BE2C (cell line): ENCODE measurements around the gene SLC2A14.
"Not testable (repeated sequence)": the region's sequence is repeated elsewhere in the genome, so short reads cannot be mapped to it uniquely, and the experiment has no call there.

Experiments
- DNase-seq: peaks from one replicate; pipeline ENCODE4 v3.0.0-alpha.2; 2020
- H3K27me3 ChIP-seq: fragments of 250-450 bp; sonication (Bioruptor Pico); 2 replicates; pipeline ENCODE4 v1.5.1; 2020; ENCODE audit warnings: mild to moderate bottlenecking
- H3K36me3 ChIP-seq: fragments of 250-450 bp; sonication (Bioruptor Pico); 2 replicates; pipeline ENCODE4 v1.5.1; 2020; ENCODE audit warnings: mild to moderate bottlenecking
- H3K4me1 ChIP-seq: fragments of 250-450 bp; sonication (Bioruptor Pico); 2 replicates; pipeline ENCODE4 v1.5.1; 2020
- H3K4me3 ChIP-seq: 2 replicates; pipeline ENCODE4 v1.5.1; 2011; ENCODE audit warnings: low read depth, low read length
- H3K9me3 ChIP-seq: fragments of 250-450 bp; sonication (Bioruptor Pico); 2 replicates; pipeline ENCODE4 v1.5.1; 2020
- TF ChIP-seq, protein P1 (sequence below): IDR thresholded peaks from 2 replicates; pipeline ENCODE4 v1.5.1; 2012; ENCODE audit warnings: mild to moderate bottlenecking, low read depth, low read length

The SLC2A14 gene

DNA sequence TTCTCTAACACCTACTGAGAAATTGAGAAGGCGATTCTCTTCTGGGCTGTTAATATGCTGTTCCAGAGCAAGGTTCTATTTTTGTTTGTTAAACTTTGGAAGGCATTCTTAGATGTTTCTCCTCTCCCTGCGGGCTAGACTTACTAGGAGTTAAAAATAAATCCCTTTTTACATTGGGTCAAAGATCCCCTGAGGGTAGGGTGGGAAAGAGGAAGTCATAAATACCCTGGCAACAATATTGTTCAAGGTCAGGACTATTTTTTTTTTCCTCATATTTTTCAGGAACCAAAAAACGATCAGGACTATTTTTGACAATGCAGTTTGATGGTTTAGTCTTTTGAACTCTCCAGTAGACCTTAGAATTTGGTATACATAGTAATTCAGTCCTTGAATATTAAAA, 12.0 kb upstream of the SLC2A14 start:
- no peak overlapping the region for H3K4me3 ChIP-seq
- no peaks in the 10 kb centered on the region for H3K4me1 ChIP-seq
- TF ChIP-seq, protein P1, sequence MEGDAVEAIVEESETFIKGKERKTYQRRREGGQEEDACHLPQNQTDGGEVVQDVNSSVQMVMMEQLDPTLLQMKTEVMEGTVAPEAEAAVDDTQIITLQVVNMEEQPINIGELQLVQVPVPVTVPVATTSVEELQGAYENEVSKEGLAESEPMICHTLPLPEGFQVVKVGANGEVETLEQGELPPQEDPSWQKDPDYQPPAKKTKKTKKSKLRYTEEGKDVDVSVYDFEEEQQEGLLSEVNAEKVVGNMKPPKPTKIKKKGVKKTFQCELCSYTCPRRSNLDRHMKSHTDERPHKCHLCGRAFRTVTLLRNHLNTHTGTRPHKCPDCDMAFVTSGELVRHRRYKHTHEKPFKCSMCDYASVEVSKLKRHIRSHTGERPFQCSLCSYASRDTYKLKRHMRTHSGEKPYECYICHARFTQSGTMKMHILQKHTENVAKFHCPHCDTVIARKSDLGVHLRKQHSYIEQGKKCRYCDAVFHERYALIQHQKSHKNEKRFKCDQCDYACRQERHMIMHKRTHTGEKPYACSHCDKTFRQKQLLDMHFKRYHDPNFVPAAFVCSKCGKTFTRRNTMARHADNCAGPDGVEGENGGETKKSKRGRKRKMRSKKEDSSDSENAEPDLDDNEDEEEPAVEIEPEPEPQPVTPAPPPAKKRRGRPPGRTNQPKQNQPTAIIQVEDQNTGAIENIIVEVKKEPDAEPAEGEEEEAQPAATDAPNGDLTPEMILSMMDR, result no peak
- H3K27me3 ChIP-seq, result no peaks in the 10 kb centered on the region
- DNase-seq, result no peak
- no peaks in the 10 kb centered on the region for H3K9me3 ChIP-seq
- H3K36me3 ChIP-seq, result no peaks in the 10 kb centered on the region

DNA sequence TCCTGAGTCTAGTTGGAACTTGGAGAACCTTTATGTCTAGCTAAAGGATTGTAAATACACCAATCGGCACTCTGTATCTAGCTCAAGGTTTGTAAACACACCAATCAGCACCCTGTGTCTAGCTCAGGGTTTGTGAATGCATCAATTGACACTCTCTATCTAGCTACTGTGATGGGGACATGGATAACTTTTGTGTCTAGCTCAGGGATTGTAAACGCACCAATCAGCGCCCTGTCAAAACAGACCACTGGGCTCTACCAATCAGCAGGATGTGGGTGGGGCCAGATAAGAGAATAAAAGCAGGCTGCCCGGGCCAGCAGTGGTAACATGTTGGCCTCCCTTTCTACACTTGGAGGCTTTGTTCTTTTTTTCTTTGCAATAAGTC, 9.0 kb upstream of the SLC2A14 start:
- not testable (repeated sequence) for DNase-seq, H3K9me3 ChIP-seq, H3K4me3 ChIP-seq, H3K27me3 ChIP-seq, H3K36me3 ChIP-seq, H3K4me1 ChIP-seq

DNA sequence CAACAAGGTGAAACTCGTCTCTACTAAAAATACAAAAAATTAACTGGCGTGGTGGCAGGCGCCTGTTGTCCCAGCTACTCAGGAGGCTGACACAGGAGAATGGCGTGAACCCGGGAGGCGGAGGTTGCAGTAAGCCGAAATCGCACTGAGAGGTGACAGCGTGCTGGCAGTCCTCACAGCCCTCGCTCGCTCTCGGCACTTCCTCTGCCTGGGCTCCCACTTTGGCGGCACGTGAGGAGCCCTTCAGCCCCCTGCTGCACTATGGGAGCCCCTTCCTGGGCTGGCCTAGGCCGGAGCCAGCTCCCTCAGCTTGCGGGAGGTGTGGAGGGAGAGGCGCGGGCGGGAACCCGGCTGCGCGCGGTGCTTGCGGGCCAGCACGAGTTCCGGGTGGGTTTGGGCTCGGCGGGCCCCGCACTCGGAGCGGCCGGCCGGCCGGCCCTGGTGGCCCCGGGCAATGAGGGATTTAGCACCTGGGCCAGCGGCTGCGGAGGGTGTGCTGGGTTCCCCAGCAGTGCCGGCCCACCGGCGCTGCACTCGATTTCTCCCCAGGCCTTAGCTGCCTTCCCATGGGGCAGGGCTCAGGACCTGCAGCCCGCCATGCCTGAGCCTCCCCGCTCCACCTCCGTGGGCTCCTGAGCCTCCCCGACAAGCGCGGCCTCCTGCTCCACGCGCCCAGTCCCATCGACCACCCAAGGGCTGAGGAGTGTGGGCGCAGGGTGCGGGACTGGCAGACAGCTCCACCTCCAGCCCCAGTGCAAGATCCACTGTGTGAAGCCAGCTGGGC, 8.4 kb upstream of the SLC2A14 start:
- H3K4me3 ChIP-seq, DNase-seq, H3K9me3 ChIP-seq, H3K36me3 ChIP-seq, H3K4me1 ChIP-seq, H3K27me3 ChIP-seq: not testable (repeated sequence)

DNA sequence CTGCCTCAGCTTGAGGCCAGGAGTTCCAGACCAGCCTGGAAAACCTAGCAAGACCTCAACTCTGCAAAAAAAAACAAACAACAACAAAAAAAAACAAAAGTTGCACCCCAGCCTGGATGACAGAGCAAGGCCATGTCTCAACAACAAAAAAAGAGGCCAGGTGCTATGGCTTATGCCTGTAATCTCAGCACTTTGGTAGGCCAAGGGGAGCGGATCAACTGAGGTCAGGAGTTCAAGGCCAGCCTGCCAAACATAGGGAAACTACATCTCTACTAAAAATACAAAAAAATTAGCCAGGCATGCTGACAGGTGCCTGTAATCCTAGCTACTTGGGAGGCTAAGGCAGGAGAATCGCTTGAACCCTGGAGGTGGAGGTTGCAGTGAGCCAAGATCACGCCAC, 6.5 kb upstream of the SLC2A14 start:
- H3K36me3 ChIP-seq, result no peaks in the 10 kb centered on the region
- no peaks in the 10 kb centered on the region for H3K4me1 ChIP-seq
- H3K4me3 ChIP-seq, result no peak overlapping the region
- no peak for DNase-seq
- TF ChIP-seq, protein P1, result no peak
- H3K27me3 ChIP-seq, result no peaks in the 10 kb centered on the region
- no peaks in the 10 kb centered on the region for H3K9me3 ChIP-seq

DNA sequence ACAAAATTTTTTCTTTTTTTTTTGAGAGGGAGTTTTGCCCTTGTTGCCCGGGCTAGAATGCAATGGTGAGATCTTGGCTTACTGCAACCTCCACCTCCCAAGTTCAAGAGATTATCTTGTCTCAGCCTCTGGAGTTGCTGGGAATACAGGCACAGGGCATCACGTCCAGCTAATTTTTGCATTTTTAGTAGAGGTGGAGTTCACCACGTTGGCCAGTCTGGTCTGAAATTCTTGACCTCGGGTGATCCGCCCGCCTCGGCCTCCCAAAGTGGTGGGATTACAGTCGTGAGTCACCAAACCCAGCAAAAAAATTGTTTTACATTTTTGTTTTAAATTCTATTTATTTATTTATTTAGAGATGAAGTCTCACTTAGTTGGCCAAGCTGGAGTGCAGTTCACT, 4.7 kb upstream of the SLC2A14 start:
- Histone ChIP-seq H3K9me3 (no peaks in the 10 kb centered on the region), H3K27me3 (no peaks in the 10 kb centered on the region), H3K4me3 (no peak overlapping the region), H3K36me3 (no peaks in the 10 kb centered on the region), H3K4me1 (no peaks in the 10 kb centered on the region)
- DNase-seq, result no peak
- TF ChIP-seq, protein P1, result no peak

DNA sequence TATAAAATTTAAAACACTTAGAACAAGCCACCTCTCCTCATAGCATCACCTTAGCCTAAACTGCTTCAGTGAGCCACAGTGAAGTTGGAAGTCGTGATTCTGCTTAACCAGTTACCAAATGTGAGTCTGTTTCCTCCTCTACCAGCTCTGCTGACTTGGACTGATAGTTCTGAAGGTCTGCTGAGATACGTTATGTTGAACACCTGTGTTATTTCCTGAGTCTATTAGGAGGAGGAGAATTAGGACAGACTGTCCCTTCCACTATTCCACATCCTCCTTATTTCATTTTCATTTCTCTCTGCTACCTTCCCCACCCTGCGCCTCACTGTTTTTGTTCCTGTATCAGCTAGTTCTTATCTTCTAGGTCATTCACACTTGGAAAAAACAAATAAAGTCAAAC, 2.4 kb downstream of the SLC2A14 start:
- H3K9me3 ChIP-seq, result no peaks in the 10 kb centered on the region
- no peak overlapping the region for H3K4me3 ChIP-seq
- DNase-seq, result no peak
- no peaks in the 10 kb centered on the region for H3K36me3 ChIP-seq
- no peaks in the 10 kb centered on the region for H3K4me1 ChIP-seq
- H3K27me3 ChIP-seq, result no peaks in the 10 kb centered on the region
- TF ChIP-seq, protein P1, result no peak

DNA sequence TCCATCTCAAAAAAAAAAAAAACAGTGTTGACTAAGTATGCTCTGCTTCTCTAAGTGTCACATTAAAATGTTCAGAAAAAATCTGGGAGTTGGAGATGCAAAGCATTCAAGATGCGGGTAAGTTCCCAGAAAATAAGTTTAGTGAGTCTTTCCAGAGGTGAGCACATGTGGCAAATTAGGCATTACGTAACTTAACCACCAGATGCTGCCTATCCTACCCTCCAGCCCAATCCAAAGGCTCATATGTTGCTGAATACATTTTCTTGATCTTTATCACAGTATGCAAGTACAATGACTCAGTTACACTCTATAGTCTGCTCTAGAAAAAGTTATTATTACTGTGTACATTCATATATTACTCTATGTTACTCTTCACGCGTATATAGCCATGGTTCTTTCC, 3.6 kb downstream of the SLC2A14 start:
- Histone ChIP-seq H3K4me3 (no peak overlapping the region), H3K4me1 (no peaks in the 10 kb centered on the region), H3K27me3 (no peaks in the 10 kb centered on the region), H3K36me3 (no peaks in the 10 kb centered on the region), H3K9me3 (no peaks in the 10 kb centered on the region)
- DNase-seq, result no peak
- TF ChIP-seq, protein P1, result no peak
